RPMI8226 (cell line): ENCODE measurements around the gene C11orf68.

ENCODE experiments used
- DNase-seq: peaks from one replicate; pipeline ENCODE4 v3.0.0-alpha.2; 2015

Gene C11orf68

GRCh38 chr11:65870307-65870658, 48.6 kb downstream of the C11orf68 start:
- no peak for DNase-seq

GRCh38 chr11:65869643-65870306, 49.1 kb downstream of the C11orf68 start:
- no peak for DNase-seq

GRCh38 chr11:65868907-65869306, 50.0 kb downstream of the C11orf68 start:
- no peak for DNase-seq

- no peak for DNase-seq
These were observed 50.7 kb downstream of the C11orf68 start for GRCh38 chr11:65868076-65868667.

DNA sequence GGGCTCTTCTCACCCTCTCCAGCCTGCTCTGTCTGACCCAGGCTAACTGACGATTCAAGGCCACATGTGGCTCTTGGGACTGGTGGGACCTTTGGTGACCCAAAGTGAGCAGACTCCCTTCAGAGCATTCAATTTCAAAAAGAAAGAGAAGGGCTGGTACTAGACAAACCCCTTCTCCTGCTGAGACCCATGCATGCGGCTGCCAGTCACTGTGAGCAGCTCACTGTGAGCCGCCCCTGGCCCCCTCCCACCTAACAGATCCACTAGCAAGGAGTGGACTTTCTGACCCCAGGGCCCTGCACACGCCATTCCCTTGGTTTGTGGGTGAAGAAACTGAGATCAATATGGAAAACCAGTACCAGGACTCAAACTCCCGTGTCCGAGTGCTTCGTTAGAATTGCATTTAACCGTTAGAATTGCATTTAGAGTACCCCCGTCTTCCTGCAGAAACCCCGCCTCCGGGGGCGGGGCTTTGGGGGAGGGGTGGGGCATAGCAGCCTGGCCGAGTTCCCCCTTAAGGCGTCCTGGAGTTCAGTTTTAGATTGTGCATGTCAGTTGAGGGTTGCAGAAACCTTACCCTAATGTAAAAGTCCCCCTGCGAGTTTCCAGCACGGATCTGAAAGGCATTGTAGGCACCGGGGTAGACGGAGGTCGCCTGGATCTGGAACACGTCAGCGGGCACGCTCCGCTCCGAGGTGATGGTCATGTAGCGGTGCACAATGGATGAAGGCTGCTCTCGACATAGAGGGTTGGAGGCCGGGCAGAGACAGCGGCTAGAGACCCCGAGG, 51.4 kb downstream of the C11orf68 start:
- no peak for DNase-seq
